SW480 (cell line): Measurements from ENCODE around the gene EEF1AKMT4.

ENCODE experiments used
- DNase-seq: peaks from one replicate; pipeline ENCODE4 v3.0.0-alpha.2; 2016; ENCODE audit warnings: low spot score

The EEF1AKMT4 gene

DNA sequence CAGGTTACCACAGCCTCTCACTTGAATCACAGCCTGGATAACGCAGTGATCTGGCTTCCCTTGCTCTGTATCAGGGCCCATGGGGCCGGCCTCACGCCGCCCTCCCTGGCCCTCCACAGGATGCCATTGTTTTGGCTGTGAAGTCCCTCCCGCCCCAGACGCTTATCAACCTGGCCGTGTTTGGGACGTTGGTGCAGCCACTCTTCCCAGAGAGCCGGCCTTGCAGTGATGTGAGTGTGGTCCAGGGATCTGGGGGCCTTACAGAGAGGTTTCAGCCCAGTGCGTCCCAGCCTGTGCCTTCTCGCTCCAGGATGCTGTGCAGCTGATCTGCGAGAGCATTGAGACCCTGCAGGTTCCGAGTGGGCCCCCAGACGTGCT is 13.4 kb upstream of the EEF1AKMT4 start:
- DNase-seq, result no peak

DNA sequence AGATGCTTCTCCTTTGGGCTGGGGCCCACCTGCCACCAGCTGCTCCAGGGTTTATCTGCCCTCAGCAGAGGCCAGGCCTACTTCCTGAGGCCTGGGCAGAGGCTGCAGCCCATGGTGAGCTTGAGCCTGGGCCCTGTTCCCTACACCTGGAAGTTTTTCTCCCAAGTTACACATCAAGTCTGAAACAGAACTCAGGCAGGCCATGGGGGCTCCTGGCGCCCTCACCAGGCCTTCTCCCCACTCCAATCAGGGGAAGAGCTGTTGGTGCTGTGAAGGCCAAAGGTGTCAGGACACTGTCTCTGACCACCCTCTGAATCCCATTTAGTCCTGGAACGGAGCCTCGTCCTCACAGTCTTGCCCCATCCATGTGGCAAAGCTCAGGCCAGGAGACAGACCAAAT is 12.8 kb upstream of the EEF1AKMT4 start:
- no peak for DNase-seq

DNA sequence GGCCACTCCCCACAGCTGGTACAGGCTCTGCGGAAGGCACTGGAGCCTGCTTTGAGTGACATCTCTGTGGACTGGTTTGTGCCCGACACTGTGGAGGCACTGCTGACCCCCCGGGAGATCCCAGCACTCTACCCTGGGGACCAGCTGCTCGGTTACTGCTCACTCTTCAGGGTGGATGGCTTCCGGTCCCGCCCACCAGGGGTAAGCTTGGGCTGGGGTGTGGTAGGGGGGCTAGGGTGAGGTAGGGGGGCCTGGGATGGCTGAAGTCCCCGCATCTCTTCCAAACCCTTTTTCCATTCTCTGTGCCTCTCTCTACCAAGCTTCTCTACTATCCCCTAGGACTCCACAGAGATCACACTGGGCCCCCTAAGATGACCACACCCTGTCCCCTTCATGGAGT is 12.3 kb upstream of the EEF1AKMT4 start:
- DNase-seq, result no peak

DNA sequence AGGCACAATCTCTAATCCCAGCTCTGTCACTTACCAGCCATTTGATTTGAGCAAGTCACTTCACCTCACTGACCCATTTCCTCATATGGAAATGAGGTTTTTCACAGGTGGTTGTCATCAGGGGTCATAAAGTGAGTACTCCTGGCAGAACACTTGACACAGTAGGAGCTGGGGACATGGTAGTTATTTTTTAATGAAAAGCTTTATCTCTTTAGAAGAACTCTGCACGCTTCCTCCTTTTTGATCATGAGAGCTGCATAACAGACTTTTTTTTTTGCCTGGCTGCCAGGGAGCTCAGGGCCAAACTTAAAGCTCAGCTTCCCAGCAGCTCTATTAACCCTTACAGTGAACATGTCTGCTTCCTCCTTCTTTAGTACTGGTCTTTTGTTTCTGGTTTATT is 11.7 kb upstream of the EEF1AKMT4 start:
- DNase-seq, result no peak

DNA sequence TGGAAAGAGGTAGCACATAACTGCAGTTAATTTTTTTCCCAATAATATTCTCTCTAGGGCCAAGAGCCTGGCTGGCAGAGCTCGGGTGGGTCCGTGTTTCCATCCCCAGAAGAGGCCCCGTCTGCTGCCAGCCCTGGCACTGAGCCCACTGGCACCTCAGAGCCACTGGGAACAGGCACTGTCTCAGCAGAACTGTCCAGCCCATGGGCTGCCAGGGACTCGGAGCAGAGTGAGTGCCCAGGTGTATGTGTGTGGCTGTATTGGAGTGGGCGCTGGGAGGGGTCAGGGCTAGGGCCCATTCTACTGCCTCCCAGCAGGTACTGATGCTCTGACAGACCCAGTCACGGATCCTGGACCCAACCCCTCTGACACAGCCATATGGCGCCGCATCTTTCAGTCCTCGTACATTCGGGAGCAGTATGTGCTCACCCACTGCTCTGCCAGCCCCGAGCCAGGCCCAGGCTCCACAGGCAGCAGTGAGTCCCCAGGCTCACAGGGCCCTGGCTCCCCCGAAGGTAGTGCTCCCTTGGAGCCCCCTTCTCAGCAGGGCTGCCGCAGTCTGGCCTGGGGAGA is 11.1 kb upstream of the EEF1AKMT4 start:
- DNase-seq, result no peak

DNA sequence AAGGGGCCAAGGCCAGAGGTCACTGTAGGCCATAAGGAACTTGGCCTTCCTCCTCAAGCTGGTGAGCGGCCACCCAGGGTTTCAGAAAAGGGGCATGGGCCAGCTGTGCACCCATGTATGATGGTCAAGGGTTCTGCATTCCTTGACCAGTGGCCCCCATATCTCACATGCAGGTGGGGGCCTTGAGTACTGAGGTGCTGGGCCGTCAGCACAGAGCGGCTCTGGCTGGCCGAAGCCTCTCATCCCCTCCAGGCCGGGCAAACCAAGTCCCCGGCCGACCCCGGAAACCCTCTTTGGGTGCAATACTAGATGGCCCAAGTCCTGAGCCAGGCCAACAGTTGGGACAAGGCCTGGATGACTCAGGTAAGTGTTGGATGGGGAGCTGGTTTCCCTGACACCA is 10.3 kb upstream of the EEF1AKMT4 start:
- DNase-seq, result no peak

DNA sequence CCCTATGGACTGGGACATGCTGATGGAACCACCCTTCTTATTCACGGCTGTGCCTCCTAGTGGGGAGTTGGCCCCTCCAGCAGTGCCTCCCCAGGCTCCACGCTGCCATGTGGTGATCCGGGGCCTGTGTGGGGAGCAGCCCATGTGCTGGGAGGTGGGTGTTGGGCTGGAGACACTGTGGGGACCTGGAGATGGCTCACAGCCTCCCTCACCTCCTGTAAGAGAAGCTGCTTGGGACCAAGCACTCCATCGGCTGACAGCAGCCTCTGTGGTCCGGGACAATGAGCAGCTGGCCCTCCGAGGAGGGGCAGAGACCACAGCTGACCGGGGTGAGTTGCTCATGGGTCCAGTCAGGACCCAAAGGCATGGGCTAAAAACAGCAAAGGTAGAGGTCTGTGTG is 9.8 kb upstream of the EEF1AKMT4 start:
- DNase-seq, result no peak

DNA sequence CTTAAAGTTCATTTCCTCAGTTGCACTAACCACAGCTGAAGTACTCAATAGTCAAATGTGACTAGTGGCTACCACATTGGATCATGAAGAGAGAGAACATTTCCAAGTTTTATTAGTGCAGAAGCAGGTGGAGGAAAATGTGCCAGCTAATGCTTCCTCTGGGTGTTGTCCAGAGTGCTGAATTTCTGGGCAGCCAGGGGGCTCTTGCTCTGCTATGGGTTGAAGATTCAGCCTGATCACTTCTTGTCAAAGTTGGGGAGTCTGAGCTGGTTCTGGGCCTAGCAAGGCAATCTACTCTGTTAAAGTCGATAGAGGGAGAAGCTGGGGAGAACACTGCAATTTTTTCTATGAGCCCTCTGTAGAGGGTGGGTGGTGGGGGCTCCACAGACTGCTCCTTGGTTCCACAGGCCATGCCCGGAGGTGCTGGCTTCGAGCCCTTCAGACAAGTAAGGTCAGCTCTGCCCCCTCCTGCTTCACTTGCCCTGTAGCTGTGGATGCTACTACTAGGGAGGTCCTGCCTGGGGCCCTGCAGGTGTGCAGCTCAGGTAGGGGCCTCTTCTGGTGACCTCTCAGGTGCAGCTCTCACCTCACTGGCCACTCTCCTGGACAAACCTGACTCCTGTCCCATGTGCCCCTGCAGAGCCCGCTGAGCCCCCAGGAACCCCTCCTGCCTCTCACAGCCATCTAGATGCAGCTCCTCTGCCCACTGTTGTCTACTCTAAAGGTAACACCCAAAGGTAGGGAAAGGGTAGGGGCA is 8.9 kb upstream of the EEF1AKMT4 start:
- no peak for DNase-seq

DNA sequence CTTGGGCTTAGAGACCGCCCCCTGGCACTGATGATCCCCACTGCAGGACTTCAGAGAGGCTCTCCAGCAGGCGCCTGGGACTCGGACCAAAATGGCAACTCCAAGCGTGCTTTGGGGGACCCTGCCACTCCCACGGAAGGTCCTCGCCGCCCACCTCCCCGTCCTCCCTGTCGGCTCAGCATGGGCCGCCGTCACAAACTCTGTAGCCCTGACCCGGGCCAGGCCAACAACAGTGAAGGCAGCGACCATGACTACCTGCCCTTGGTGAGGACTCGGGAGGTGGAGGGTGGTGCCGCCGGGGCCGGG is 8.4 kb upstream of the EEF1AKMT4 start:
- DNase-seq, result no peak

DNA sequence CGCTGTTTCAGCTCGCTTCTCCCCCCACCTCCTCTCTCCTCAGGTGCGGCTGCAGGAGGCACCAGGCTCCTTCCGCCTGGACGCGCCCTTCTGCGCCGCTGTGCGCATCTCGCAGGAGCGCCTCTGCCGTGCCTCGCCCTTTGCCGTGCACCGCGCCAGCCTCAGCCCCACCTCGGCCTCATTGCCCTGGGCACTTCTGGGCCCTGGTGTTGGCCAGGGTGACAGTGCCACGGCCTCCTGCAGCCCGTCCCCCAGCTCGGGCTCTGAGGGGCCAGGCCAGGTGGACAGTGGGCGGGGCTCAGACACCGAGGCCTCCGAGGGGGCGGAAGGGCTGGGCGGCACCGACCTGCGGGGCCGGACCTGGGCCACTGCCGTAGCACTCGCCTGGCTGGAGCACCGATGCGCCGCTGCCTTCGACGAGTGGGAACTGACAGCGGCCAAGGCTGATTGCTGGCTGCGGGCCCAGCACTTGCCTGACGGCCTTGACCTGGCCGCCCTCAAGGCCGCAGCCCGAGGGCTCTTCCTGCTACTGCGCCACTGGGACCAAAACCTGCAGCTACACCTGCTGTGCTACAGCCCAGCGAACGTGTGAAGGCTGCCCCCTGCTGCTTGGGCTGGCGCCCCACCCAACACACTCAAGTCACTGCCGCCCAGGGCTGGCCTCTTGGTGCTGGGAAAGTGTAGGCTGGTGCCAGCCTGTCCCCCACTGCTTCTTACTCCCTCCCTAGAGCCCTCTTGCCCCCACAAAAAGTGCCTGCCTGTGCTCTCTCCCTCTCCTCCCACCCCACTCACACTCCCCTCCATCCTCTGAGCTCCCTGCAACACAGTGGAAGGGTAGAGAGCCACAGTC is 7.8 kb upstream of the EEF1AKMT4 start:
- no peak for DNase-seq

DNA sequence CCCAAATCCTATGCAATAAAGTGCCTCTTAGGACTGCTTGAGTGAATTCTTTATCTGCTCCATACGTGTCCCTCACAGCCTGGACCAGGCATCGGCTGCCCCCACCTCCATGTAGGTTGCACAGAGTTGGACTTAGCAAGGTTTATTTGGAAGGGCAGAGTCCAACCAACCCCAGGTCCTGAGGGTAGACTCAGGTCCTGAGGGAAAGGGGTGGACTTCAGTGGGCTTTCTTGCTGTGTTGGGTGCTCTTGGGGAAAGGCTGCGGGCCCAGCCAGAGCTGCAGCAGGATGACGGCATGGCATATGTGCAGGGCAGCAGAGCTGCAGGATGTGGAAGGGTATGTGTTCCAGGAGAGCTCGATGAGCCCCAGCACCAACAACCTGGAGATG is 7.2 kb upstream of the EEF1AKMT4 start:
- no peak for DNase-seq

DNA sequence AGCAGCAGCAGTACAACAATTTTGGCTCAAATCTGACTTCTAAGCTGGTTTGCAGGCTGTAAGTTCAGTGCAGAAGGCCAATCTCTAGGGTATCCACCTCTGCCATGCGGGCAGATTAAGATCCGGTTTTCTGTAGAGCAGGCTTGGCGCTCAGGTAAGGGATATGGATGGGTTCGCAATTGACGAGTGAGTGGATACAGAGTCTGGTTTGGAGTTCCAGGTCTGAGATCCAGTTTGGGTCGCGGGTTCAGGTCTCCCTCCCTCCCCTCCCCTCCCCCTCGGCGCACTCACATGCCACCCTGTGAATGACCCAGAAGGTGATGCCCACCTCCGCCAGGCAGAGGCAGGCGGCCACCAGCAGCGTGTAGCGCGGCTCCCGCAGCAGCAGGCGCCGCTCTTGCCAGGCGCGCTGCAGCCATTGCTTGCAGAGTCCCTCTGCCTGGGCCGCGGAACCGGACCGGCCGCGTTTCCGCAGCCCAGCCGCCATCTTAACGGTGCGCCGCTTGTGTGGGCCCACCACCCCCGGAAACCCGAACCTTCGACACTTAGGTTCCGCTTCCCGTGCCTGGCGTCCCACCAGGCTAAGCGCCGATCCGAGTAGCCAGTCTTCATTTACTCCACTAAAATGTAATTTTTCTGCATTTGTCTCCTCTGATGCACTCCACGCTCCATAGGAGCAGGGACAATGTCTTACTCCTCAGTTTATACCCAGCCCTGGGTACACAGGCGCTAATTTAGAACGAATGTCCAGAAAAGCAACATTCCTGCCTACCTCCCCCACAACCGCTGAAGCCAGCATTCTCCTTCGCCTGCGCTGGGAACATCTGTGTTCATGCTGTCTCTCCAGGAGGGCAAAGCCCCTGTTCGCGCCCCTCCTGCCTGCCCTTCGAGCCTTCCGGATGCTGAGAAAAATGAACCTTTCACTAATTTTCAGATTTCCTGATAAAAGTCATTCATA is 739 bp upstream of the EEF1AKMT4 start, which contains the start of gene ALG3:
ALG3 (minus strand) TSS at position 509 of the 958 bp plus-strand sequence; CDS start at position 487, 22 bp downstream.
- DNase-seq, result peak; percentile 80

DNA sequence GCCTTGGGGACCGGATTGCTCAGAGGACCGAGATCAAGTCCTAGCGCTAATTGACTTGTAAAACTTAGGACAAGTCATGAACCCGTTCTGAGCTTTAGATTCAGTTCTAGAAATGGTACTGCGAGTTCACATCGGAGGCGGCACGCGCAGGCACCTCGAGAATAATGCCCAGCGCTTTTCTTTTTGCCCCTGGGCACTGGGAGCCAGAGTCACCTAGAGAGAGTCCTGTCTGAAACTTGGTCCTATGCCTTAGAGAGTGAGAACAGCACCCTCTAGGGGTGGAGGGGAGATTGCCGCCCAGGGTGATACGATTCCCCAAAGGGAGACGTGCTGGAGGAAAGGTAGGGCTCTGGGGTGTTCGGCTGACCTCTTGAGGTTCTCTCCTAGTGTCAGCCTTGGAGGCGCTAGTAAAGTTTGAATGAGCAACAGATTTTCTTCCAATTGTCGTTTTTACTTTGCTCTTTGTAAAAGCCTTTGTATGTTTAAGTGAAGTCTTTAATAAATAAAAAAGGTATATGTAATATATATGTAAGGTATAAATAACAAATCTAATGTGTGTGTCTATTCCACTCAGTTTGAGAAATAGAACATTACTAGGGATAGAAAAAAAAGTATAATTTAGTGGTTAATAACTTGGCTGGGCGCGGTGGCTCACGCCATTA is 826 bp downstream of the EEF1AKMT4 start:
- DNase-seq, result peak; percentile 95

DNA sequence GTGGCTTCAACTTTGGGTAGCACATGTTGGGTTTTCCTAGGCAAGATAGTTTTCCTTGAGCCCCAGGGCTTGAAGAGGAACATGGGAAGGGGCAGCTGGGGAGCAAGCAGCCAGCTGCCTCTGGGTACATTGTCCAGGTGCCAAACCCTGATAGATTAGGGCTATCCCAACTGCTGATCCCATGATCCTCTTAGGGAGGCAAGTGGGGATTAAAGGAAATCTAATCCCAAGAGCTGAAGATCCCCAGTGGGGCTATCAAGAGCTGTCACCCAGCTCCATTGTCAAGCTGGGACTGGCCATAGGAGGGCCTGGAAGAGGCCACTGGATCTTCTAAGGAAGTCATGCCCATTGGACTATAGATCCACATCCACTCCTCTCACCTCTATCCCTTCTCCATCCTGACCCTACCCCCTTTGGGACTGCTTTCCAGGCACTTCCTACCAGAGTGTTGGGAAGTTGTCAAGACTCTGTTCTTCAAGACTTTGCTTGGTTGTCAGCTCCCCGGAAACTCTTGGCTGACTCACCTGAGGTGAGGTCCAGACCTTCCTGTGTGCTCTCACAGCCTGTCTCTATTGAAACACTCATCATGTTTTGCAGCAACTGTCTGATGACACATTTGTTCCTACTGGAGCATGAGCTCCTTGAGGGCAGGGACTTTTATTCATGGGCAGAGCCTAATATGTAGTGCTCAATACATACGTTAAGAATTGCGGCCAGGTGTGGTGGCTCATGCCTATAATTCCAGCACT is 6.0 kb downstream of the EEF1AKMT4 start:
- no peak for DNase-seq

DNA sequence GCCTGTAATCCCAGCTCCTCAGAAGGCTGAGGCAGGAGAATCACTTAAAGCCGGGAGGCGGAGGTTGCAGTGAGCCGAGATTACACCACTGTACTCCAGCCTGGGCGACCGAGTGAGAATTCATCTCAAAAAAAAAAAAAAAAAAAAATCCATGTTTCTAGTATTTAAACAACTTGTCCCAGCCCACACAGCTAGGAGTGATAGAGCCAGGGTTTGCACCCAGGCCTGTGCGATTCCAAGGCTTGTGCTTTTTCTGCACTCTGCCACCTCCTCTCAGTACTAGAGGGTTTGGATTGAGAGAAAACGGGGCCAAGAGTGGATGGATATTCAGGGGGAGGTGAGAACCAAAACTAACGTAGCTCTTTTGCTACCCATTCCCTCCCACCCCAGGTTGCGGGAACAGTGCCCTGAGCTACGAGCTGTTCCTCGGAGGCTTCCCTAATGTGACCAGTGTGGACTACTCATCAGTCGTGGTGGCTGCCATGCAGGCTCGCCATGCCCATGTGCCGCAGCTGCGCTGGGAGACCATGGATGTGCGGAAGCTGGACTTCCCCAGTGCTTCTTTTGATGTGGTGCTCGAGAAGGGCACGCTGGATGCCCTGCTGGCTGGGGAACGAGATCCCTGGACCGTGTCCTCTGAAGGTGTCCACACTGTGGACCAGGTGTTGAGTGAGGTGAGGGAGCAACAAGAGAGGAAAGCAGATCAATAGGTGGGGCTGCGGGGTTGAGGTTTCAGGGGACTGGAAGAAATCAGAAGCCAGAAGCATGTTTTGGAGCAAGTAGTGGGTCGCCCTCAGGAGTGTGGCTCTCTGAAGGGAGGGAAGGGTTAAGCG is 7.8 kb downstream of the EEF1AKMT4 start:
- DNase-seq, result no peak

DNA sequence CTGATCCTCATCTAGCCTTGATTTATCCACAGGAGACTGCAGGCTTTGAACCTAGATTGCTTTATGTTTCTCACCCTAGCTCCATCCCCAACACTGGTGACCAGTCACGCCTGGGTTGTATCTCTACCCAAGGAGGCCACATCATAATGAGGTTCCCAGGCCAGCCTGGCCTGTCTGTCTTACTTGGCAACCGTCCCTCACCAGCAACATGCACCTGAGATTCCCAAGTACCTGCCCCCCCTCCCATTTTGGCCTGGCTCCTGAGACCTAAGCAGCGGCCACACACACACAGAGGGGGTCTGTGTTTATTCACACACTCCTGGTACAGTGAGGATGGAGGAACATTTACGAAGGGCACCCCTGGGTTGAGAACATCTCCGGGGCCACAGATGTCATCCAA is 9.5 kb downstream of the EEF1AKMT4 start:
- DNase-seq, result no peak

DNA sequence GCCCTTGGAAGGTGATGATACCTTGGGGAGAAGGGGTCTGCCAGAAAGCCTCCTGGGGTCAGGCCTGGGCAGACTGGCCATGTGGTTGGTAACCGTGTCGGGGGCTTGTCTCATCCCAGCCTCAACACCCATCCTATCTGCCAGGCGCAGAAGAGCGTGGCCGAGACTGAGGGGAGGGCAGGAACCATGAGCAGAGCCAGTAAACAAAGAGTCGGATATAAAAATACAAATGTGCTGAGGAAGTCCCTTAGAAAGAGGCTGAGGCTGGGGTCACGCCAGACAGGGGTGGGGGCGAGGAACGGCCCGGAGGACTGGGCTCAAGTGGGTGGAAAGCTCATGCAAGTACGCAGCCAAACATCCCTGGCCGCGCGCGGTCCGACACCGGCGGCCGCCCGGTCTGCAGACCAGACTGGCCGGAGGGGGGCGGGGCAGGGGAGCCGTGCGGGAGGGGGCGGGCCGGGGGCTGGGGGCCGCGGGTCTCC is 10.0 kb downstream of the EEF1AKMT4 start:
- no peak for DNase-seq

DNA sequence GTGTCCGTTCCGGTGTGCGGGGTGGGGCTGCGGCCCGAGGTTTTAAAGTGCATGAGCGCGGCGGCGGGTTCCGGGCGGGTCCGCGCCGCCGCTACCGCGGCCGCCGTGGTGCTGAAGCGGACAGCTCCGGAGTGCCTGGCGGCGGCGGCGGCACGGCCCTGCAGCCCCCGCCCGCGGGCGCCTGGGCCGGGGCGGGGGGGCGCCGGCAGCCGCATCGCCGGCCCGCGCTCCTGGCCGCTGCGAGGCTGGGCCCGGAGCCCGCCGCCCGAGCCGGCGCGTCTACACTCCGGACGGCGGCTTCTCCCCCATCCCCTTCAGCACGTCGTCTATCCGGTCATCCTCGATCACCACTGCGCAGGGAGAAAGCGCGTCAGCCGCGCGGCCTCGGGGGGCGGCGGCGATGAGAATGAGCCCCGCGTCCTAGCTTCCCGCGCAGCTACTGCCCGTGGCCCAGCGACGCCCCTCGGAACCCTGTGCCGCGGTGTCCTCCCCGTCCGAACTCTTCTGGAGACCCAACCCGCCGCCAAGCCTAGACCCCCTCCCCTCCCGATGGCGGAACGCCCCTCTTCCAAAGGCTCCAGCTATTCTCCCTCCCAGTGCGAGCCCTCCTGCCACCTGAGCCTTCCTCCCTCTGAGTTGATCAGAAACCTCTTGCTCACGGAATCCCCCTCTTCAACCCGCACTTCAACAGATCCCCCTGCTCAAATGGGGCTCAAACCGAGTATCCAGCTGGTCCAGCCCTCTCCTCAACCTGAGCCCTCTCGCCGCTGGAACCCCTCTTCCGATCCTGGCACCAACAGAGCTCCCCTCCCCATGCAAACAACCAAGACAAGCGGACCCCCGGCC is 10.6 kb downstream of the EEF1AKMT4 start:
- DNase-seq, result peak; percentile 54
